Coronary artery (tissue), 2 donors: ENCODE measurements around the gene SH3BGRL3.
"Not testable (repeated sequence)": the region's sequence is repeated elsewhere in the genome, so short reads cannot be mapped to it uniquely, and the experiment has no call there.

ENCODE experiments used
- DNase-seq: peaks from one replicate; pipeline ENCODE4 v3.0.0-alpha.2; 2017; ENCODE audit warnings: low spot score
- H3K27ac ChIP-seq, 2 donors: fragments of 200-600 bp; sonication (generic); one replicate each; pipeline ENCODE4 v1.5.1; 2016 to 2019
- H3K4me3 ChIP-seq: fragments of 200-600 bp; sonication (generic); 2 replicates; pipeline ENCODE4 v1.5.1; 2016; ENCODE audit warnings: mild to moderate bottlenecking, moderate library complexity
- CTCF ChIP-seq: fragments of 200-600 bp; sonication (generic); IDR thresholded peaks from one replicate; pipeline ENCODE4 v1.5.1; 2019; ENCODE audit warnings: antibody characterized with exemption

The SH3BGRL3 gene

GRCh38 chr1:26297791-26298124, 17.9 kb downstream of the SH3BGRL3 start:
- no peak overlapping the region for H3K4me3 ChIP-seq
- no peak for TF ChIP-seq CTCF
- DNase-seq = no peak

GRCh38 chr1:26300578-26301275, 20.8 kb downstream of the SH3BGRL3 start:
- no peak overlapping the region for H3K4me3 ChIP-seq
- DNase-seq = no peak
- no peak overlapping the region for H3K27ac ChIP-seq
- no peak for TF ChIP-seq CTCF

More at GRCh38 chr1:26297791-26298124, 17.9 kb downstream of the SH3BGRL3 start:
- no peak overlapping the region for H3K27ac ChIP-seq

GRCh38 chr1:26302733-26303405, 23.0 kb downstream of the SH3BGRL3 start:
- no peak for TF ChIP-seq CTCF
- Histone ChIP-seq H3K4me3 (no peak overlapping the region), H3K27ac (no peak overlapping the region)
- DNase-seq = no peak

DNA sequence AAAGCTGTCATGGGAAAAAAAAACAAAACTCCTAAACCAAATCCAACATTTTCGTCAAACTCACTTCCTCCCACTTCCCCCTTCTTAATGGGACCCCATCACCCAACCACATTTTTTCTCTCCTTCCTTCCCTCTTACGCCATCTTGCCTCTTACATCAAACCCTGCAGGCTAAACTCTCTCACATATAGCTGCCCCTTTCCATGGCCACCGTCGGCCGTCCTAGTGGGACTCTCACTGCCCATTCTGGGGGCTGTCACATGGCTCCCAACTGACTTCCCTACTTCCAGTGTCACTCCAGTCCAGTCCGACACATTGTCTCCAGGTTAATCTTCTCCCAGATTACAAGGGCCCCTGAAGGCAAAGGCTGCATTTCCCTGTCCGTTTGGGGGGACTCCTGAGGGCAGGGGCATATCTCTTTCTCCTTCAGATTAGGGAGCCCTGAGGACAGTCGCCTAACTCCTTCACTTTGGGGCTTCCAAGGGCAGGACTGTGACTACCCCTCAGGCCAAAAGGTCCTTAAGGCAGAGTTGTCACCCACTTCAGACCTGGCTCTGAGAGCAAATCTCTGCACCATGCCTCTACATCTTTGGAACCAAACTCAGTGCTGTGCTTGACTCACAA, 25.9 kb downstream of the SH3BGRL3 start:
- no peak for TF ChIP-seq CTCF
- no peak for DNase-seq
- peak overlapping the region; percentile 50 to 82 for H3K27ac ChIP-seq
- peak overlapping the region; percentile 75 for H3K4me3 ChIP-seq

GRCh38 chr1:26306290-26307229, 26.7 kb downstream of the SH3BGRL3 start, which contains the start of gene UBXN11:
Gene UBXN11, minus strand, starts transcription at chr1:26306636. Its CDS starts 3,753 bp downstream, at chr1:26302883.
- peak within 1 kb of the TSS; percentile 75 for H3K4me3 ChIP-seq
- TF ChIP-seq CTCF = no peak
- DNase-seq = peak; percentile 90
- H3K27ac ChIP-seq = peak within 1 kb of the TSS; percentile 50 to 82

DNA sequence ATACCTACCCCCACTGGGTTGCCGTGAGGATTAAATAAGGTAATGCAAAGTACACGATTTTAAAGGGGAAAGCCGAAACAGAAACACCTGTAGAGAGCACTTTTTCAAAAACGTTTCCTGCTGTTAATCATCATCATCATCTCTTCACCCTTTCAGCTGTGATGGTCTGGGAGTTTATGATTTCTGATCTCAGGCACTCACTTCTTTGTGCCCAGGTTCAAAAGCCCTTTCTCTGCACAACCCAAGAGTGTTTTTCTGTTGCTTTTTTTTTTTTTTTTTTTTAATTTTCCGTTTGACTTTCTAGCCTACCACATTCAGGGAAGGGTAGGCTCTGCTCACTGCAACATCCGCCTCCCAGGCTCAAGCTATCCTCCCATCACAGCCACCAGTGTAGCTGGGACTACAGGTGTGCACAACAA, 27.5 kb downstream of the SH3BGRL3 start:
- DNase-seq = no peak
- Histone ChIP-seq H3K4me3 (no peak overlapping the region), H3K27ac (peak overlapping the region in 1 of 2 donors; percentile 82)
- no peak for TF ChIP-seq CTCF

- DNase-seq, H3K4me3 ChIP-seq, H3K27ac ChIP-seq: not testable (repeated sequence)
Measured at GRCh38 chr1:26307966-26308899, 28.3 kb downstream of the SH3BGRL3 start.
